NCI-H526 treated with DMSO at 0.1 percent for 48 hours (cell line): Measurements from ENCODE around the gene LRRC49.
"Not testable (repeated sequence)": the region's sequence is repeated elsewhere in the genome, so short reads cannot be mapped to it uniquely, and the experiment has no call there.

ENCODE experiments used
- DNase-seq: peaks from one replicate; lab custom pipeline; 2025; lab: John Stamatoyannopoulos, UW

LRRC49 gene

DNA sequence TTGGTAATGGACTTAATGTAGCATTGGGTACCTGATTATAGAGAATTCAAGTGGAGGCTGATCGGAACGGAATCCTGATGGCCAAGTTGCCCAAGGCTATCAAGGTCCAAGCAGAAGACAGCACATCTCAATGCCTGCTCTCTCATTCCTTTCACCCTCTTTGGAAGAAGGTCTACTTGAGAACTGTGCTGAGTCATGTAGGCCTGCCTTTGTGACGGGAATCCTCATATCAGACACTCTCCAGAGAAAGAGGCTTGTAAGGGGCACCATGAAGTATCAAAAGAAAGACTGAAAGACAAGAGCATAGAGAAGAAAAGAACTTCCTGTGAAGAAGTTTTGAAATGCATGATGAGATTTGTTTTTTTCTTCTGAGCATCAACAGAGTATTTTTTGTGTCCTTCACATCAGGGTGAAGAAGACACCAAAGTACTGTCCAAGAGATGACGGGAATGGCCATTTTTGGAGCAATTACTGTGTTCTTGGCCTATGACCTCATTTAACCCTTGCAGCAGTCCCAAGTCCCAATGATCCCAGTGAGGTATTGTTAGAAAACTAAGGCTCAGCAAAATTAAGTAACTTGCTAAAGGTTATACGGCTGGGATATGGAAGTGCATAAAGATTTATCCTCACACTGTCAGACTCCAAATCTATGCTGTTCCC, 25.5 kb upstream of the LRRC49 start:
- DNase-seq, result no peak

DNA sequence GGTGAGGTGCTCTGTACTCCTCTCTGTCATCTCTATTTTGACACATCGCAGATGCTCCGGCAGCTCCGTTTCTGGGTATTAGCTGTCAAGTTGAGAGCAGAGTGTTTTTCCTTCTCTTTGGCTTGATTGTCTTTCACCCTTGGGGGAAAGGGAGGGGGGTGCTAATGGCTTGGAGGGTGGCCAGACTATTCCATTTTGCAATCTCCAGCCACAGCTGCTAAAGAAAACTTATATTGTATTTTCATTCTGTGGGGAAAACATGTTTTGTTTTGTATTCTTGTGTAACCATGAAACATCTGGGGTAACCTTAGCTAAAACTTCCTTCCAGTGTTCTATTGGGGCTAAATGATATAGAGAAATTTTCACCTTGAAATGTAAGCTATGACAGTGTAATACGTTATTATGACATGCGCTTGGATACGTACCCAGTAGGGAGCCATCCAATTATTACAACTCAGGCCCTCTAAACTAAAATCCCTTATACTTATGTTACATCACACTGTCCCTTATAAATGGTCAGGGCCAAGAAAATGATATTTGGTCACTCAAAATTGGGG, 24.6 kb upstream of the LRRC49 start:
- DNase-seq, result no peak

DNA sequence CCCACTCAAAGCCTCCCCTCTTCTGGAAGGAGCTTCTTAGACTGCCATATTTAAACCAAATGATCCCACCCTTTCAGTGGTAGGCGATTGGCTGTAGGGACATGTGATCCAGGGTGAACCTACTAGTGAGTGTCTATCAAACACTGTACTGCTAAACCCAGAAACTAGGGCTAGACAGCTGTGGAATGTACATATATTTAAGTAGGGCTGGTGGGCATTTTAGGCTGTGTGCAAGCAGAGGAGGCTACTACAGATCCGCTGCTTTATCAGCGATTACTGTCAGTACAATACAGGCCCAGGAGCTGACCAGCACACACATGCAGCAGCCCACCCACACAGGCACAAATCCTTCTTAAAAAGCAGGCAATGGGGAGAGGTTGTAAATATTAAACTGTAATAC, 23.3 kb upstream of the LRRC49 start:
- DNase-seq, result no peak

DNA sequence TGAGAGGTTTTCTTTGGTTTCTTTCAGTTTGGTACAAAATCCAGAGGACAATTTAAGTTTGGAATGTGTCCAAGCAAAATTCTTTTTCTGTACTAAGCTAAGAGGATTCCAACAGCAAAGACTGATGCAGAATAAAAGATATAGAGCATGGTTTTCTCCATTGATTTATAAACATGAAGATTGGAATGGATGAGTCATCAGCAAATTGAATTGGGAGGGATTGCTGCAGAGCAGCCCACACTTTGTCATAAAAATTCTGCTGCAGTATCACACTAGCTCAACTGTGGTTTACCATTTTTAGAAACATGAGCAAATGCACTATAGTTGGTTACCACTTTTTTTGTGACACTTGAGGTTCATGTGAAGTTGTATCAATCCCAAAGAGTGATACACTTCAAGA, 22.6 kb upstream of the LRRC49 start:
- DNase-seq, result no peak

DNA sequence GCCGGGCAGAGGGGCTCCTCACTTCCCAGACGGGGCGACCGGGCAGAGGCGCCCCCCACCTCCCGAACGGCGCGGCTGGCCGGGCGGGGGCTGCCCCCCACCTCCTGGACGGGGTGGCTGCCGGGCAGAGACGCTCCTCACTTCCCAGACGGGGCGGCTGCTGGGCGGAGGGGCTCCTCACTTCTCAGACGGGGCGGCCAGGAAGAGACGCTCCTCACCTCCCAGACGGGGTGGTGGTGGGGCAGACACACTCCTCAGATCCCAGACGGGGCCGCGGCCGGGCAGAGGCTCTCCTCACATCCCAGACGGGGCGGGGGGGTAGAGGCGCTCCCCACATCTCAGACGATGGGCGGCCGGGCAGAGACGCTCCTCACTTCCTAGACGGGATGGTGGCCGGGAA, 21.1 kb upstream of the LRRC49 start:
- DNase-seq, result not testable (repeated sequence)

DNA sequence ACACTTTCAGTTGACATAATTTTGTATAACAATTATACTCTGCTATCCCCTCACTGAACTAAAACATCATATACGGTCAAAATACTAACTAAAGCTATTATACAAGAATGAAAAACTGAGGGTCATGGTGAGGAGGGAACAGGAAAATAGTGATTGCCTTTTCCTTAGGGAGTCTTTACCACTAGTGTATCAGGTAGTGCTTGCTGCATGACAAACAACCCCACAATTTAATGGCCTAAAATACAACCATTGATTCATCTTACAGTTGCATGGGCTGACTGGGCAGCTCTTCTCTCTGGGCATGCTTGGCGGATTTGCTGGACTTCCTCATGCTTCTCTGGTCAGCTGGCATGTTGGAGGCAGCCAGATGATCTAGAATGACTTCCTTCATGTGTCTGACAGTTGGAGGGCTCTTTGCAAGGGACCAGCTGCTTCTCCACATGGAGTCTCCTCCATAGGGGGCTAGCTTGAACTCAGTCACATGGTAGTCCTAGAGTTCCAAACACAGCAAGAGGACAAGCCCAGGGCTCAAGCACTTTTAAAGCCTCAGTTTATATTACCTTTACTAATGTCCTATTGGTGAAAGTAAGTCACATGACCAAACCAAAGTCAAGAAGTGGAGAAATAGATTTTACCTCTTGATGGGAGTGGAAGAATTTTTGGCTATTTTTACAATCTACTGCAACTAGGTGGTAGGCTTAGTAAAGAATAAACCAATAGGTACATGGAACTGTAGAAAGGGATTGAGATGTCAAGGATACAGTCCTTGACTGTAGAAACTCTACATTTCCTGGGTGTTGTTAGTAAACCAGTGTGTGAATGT, 19.2 kb upstream of the LRRC49 start:
- no peak for DNase-seq

DNA sequence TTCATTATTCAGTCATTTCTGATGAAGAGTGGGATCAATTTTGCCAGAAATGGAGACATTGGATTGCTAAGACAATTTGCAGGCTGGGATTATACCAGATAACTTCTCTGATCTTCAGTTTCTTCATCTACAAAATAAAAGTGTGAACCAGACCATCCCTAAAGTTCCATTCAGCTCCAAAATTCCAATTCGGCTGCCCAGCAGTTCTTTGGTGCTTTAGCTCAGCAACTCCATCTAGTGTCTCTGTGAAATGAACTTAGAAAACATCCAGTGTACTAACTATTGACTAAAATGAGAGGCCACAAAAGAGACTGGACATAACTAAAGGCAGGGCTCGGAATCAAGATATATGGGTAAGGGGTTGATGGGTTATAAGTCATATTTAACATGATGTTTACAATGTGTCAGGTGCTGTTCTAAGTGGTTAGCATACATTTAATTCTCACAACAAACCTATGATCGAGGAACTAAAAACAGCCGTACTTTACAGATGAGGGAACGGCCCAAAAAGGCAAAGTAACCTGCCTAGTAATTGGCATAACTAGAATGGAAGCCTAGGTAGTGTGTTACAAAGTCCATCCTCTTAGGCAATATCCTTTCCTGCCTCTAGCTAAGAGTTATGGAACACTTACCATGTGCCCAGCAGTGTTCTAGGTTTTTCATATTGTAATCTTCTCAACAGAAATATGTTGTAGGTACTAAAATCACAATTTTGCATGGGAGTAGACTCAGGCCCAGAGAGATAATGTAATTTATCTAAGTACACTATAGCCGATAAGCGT, 17.4 kb upstream of the LRRC49 start:
- no peak for DNase-seq

DNA sequence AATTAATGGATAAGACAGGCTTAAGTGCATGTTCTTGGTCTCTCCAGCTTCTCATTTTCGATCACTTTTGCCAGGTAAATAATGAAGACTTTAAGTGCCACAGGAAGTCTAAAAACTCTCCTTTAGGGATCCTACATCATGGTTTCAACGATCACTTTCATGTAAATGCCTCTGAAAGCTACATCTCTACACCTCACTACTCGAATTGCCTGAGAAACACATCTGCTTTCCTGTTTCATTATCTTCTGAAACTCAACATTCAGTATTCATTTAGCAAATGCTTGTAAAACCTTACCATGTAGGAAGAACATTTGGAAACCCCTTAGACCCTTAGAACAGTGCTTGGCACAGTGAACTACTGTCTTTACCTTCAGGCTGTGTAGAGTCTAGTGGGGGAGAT, 16.6 kb upstream of the LRRC49 start:
- DNase-seq, result no peak

DNA sequence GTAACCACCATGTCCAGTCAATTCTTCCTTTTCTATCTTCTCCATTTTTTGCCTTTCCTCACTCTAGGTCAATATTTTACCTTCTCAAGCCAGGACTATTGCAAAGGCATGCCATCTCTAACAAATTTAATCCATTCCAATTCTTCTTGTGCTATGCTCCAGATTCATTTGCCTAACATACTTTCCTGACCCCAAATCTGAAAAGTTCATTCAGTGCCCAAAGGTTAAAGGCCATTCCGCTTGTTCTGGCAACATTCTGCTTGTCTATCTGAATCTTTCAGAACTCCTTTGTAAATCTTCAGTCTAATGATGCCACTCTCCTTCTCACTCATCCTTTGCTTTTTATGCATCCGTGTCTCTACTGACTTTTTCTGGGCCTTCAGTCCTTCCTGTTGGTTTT, 15.9 kb upstream of the LRRC49 start:
- DNase-seq, result no peak

DNA sequence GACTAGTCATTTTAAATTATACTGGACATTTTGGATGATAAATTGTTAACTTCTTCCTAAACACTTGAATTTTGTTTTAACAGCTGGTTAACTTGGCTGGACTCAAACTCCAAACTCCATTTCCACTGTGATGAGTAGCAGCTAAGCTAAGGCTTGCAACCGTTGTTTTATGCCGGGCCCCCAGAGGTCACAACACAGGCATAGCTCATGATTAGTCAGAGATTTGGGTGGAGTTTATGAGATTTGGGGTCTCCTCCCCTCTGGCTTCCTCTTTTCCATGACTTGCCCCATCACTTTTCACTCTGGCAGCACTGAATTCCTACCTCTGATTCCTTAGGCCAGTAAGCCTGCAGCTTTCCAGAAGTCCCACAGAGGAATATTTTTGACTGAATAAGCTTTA, 13.2 kb upstream of the LRRC49 start:
- DNase-seq, result no peak

DNA sequence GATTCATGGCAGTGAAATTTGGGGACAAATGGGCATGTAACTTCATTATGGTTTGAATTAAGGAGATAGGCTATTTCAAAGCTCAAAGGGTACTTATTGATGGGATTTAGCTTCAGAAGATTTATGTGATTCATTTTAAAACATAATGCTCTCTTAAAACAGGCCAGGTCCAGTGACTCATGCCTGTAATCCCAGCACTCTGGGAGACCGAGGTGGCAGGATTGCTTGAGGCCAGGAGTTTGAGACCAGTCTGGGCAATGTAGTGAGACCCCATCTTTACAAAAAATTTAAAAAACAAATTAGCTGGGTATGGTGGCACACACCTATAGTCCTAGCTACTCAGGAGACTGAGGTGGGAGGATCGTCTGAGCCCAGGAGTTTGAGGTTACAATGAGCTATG, 11.8 kb upstream of the LRRC49 start:
- DNase-seq, result no peak

DNA sequence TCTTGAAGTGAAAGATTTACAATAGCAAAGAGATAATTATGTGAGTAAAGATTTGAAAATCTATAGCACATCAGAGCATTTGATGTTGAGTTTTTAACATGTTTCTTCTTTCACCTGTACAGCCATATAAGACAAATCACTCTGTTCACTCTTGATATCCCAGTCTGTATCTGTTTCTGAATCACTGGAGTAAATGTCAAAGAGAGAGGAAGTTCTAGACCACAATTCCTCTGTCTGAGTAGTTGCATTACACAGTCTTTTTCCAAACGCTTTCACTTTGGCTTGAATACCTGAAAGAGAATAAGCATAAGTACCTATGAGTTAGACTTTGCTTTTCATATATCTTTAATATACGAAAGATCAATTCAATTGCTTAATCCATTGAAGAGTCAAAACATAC, 10.3 kb upstream of the LRRC49 start:
- no peak for DNase-seq

DNA sequence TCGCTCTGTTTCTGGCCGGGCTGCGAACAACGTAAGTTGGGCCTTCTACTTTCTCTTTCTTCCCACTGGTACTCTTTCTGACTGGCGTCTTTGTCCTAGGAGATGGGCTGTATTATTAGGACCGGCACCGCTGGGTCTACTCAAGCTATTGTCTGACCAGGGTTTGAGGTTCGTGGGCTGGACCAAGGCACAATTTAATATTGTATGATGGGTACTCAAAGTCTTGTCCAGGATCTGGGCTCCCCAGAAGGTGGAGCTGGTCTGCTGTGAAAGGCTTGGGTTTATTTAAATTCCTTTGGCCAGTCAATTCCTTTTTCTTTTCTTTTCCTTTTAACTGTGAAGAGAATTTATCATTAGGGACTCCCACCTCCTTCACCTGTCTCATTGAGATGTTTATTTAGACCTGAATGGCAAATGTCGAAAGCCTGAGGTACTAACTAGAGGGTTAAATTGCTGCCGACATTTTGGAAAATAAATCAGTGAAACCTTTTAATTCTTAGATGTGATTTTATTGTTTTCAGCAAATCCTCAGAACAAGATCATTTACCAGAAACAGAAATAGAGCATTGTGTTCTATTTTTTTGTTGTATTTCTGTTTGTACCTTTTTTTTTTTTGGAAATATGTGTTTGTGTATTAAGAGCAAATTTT, 410 bp downstream of the LRRC49 start:
- DNase-seq, result no peak

DNA sequence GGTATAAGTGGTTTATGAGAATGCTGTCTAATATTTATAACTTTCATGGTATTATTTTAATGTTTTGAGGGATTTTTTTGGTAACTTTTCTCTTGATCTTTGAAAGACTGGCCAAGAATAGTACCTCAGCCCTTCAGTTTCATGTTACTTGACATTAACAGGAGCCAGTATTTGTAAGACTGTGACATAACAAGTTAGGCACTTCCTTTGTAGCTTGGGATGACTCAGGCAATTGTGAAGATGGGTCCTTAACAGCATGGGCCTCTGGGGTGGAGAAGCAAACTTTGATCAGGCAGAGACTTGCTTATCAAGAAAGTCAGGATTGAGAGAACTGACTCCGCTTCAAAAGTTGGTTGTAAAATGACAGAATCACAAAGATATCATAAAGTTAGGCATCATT, 9.5 kb downstream of the LRRC49 start:
- no peak for DNase-seq

DNA sequence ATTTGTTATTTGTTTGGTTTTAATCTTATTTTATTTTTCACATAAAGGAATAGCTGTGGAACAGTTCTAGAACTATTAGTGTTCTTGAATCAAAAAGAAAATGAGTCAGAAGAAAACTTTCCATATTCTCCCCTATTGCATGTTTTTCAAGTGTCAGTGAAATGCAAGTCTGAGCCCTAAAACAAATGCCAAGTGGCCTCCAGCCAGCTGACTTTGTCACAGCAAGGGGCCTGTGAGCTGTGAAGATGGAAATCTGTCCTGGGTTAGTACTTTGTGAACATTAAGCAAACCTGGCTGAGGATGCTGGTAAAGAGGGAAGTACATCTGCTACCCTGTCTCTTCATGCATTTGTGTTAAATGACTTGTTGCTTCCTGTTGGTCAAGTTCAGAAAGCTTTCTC, 14.2 kb downstream of the LRRC49 start:
- DNase-seq, result no peak

DNA sequence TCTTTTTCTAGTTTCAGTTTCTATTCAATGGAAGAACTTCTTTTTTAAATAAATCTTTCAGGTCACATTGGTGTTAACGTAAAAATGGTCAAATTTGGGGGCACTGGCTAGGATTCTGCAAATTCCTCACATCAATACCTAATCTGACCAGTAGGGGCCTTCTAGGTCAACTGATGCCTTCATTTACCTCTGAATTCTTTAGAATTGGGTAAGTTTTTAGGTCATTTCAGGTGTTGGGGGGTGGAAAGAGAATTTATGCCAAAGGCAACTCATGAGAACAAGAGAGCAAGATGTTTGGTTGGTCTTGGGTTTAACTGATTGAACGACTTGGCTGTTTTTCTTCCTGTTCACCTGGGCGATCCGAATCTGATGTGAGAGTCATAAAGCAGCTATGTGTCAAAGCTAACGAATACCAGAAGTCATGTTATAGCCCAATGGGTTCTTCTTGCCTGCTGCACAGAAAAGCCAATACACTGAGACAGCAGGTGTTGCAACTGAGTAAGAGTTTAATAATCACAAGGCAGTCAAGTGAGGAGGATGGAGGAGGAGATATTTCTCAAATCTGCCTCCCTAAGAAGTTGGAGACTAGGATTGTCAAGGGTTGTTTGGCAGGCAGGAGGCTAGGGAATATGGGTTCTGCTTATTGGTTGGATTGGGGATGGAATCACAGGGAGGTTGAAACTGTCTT, 15.3 kb downstream of the LRRC49 start:
- DNase-seq, result no peak

DNA sequence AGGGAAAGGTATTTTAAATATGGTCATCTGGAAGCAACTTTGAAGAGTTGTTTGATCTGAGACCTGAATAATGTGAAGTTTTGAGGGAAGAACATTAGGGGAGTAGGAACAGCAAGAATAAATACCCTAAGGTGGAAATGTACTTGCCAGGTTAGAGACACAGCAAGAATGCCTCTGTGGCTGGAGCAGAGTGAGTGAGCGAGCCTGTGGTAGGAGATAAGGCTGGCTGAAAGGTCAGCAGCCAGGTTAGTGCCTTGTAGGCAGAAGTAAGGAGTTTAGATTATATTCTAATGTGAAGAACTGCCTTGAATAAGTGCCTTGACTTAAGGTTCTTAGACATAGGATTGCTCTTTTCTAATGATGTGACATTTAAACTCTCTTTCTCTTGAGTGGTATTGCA, 18.3 kb downstream of the LRRC49 start:
- no peak for DNase-seq

DNA sequence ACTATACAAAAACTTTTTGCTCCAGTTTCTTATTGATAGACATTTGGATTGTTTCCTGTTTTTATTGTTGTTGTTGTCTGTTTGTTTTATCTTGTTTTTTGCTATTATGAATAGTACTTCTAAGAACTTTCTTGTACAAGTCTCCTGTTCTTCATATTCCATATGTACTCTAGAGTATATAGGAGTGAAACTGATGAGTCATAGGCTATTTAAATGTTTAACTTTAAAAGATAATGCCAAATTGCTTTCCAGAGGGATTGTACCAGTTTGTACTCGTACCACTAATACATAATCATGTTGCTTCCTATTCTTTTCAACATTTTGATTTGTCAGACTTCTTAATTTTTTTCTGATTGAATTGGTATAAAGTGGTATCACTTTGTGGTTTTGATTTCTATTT, 19.6 kb downstream of the LRRC49 start:
- DNase-seq, result no peak

DNA sequence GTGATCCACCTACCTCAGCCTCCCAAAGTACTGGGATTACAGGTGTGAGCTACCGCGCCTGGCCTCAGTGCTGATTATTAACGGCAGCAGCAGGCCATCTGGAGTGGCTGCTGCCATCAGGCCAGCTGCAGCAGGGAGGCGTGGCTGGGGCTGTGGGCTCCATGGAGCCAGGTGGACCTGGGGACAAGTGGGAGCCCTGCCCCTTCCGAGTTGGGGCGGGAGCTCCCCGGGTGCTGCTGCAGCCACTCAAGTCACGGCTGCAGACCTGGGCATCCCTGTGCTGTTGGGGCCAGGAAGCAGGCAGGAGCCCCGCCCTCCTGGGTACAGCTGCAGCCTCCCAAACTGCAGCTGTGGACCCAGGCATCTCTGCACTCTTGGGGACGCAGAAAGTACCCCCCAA, 23.9 kb downstream of the LRRC49 start:
- DNase-seq, result no peak

DNA sequence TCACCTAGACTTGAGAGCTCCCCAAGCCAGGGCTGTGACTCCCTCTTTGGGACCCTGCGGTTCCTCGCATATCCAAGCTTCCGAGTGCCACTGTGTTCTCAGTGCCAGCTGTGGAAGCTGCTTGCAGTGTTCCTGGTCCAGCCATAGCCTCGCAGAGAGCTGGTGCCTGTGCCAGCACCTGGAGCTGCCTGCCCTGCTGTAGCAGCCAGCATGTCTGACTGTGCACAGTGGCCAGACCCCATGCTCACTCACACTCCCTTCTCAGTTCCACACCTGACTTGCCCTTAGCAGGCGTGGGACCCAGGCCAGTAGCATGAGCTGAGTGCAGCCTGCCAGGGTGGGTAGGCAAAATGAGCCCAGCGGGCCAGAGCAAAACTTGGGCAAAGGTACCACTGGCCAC, 25.3 kb downstream of the LRRC49 start:
- DNase-seq, result no peak

DNA sequence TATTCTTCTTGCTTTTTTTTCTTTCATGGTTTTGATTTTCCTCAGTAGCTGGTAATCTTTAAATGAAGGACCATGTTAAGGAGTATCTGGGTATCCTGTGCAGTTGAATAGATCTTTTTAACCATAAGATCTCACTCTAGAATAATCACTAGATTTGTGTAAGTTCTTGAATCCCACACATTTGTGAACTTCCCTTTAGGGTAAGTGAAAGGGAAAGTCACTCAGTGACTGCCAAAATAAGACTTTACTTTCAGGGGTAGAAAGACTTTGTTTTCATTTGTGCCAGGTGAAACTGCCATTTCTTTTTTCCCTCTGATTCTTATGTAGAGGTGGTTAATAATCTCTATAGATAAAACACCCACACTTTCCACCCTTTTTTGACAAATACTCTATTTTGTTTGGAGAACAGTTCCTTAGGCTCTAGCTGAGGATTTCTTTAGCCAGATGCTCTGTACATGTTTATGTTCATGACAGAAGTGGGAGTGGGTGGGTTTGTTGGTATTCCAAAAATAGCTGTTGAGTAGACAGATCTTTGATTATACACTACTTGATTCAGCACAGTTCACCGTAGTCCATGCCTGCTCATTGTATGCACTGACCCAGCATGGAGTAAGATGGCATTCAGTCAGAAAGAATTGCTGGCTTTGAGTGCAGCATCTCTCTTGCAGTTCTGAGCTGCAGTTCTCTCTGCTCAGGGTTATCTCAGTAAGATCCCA, 28.5 kb downstream of the LRRC49 start:
- no peak for DNase-seq
